ENCODE data around the gene SP2. TPM values are rescaled to one million over a fixed set of nuclear protein-coding genes. Genes with fewer than 3 reads are reported as not detected.

The SP2 gene
- polyA plus RNA-seq, 3 donors from 2014 or later: 2.0 to 13.7 (median 5.0) TPM

- H3K4me3 Mint-ChIP-seq: no peak overlapping the region
- H3K36me3 Mint-ChIP-seq: no peaks in the 10 kb centered on the region
- peaks cover 20 to 37% (median 21%) of the 10 kb centered on the region in 3 donors for H3K27me3 Mint-ChIP-seq (ENCODE audit: low read depth in 3 of 3)
- H3K27ac Mint-ChIP-seq: no peak overlapping the region
- no peaks in the 10 kb centered on the region for H3K4me1 Mint-ChIP-seq
- DNase-seq: no peak
- no peaks in the 10 kb centered on the region for H3K9me3 Mint-ChIP-seq
Observed at GRCh38 chr17:47857551-47858455, 38.2 kb upstream of the SP2 start.

DNA sequence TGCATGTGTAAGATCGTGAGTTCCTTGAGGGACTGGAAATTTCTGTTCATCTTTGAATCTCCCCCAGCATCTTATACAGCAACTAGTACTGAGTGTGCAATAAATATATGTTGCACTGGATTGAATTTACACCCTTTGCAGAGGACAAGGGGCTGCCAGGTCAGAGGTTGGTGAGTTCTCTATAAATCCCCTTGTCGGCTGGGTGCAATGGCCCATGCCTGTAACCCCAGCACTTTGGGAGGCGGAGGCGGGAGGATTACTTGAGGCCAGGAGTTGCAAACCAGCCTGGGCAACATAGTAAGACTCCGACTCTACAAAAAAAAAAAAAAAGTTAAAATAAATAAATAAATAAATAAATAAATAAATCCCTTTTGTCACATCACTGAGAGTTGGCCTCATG lies 35.6 kb upstream of the SP2 start:
- no peaks in the 10 kb centered on the region for H3K36me3 Mint-ChIP-seq
- DNase-seq: no peak
- H3K9me3 Mint-ChIP-seq: no peaks in the 10 kb centered on the region
- H3K4me3 Mint-ChIP-seq: no peak overlapping the region
- no peaks in the 10 kb centered on the region for H3K4me1 Mint-ChIP-seq
- peaks cover 6 to 21% (median 11%) of the 10 kb centered on the region in 3 donors for H3K27me3 Mint-ChIP-seq (ENCODE audit: low read depth in 3 of 3)
- no peak overlapping the region for H3K27ac Mint-ChIP-seq

DNA sequence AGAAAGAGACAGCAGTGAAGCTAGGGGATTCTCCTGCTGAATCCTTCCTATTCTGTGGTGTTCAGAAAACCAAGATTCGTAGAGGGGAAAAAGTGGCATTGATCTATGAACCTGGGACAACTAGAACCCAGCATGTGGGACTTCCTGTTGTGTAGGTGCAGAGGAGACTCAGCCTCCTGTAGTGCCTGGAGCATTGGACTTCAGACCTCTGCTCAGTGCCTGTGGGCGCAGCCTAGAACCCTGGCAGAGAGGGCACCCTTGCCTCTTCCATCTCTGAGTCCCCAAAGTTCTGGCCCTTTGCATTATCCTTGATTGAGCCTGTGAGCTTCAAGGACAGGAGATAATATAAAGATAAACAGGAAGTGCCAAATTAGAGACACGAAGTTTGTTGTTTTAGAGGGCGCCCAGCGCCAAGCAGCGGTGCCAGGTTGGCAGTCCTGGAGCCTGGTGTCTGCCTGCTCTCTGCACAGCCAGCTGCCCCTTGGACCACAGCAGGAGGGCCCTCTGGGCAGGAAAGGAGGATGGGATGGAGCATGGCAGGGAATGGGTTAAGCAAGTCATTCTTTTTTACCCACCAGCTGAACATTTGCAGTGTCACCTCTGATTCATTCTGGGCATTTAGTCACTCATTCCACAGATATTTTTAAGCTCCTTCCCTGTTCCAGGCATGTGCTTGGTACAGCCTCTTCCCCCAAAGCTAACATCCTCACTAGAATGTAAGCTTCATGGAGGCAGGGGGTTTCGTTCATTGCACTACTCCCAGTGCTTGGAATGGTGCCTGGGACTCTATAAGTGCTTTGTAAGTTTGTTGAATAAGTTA lies 33.2 kb upstream of the SP2 start:
- no peak overlapping the region for H3K27ac Mint-ChIP-seq
- DNase-seq: no peak
- no peak overlapping the region for H3K4me3 Mint-ChIP-seq
- no peaks in the 10 kb centered on the region for H3K36me3 Mint-ChIP-seq
- H3K27me3 Mint-ChIP-seq (ENCODE audit: low read depth in 3 of 3): peaks cover 8 to 16% (median 8%) of the 10 kb centered on the region in 3 donors
- no peaks in the 10 kb centered on the region for H3K4me1 Mint-ChIP-seq
- no peaks in the 10 kb centered on the region for H3K9me3 Mint-ChIP-seq

- no peak for DNase-seq
- Mint-ChIP-seq H3K27ac (no peak overlapping the region), H3K4me1 (no peaks in the 10 kb centered on the region), H3K27me3 (ENCODE audit: low read depth in 3 of 3) (peaks cover 5 to 11% (median 7%) of the 10 kb centered on the region in 3 donors), H3K9me3 (no peaks in the 10 kb centered on the region), H3K36me3 (no peaks in the 10 kb centered on the region), H3K4me3 (no peak overlapping the region)
Observed at GRCh38 chr17:47864791-47865216, 31.2 kb upstream of the SP2 start.

DNA sequence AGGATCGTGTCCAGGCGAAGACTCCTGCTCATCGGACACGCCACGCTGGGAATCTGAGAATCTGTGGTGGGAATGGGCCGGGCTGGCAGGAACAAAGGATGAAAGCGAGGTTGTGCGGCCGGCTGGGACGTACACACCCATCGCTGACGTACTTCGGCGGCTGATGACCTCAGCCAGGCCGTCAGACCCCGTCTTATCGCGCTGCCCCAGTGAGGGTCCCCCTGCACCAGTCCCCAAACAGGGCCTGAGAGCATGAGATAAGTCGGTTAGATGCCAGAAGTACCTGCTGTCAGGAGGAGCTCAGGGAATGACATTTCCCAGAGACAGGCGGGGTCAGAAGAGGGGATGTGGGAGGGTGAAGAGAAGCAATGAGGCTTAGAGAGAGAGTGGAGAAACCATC lies 29.1 kb upstream of the SP2 start:
- DNase-seq: no peak
- no peaks in the 10 kb centered on the region for H3K4me1 Mint-ChIP-seq
- H3K36me3 Mint-ChIP-seq: no peaks in the 10 kb centered on the region
- peaks cover 5 to 15% (median 10%) of the 10 kb centered on the region in 3 donors for H3K27me3 Mint-ChIP-seq (ENCODE audit: low read depth in 3 of 3)
- no peak overlapping the region for H3K4me3 Mint-ChIP-seq
- H3K9me3 Mint-ChIP-seq: no peaks in the 10 kb centered on the region
- H3K27ac Mint-ChIP-seq: no peak overlapping the region

GRCh38 chr17:47867813-47868533 lies 28.1 kb upstream of the SP2 start:
- peaks cover 5 to 17% (median 10%) of the 10 kb centered on the region in 3 donors for H3K27me3 Mint-ChIP-seq (ENCODE audit: low read depth in 3 of 3)
- no peaks in the 10 kb centered on the region for H3K9me3 Mint-ChIP-seq
- no peak overlapping the region for H3K27ac Mint-ChIP-seq
- H3K4me3 Mint-ChIP-seq: no peak overlapping the region
- no peaks in the 10 kb centered on the region for H3K36me3 Mint-ChIP-seq
- no peaks in the 10 kb centered on the region for H3K4me1 Mint-ChIP-seq
- no peak for DNase-seq

DNA sequence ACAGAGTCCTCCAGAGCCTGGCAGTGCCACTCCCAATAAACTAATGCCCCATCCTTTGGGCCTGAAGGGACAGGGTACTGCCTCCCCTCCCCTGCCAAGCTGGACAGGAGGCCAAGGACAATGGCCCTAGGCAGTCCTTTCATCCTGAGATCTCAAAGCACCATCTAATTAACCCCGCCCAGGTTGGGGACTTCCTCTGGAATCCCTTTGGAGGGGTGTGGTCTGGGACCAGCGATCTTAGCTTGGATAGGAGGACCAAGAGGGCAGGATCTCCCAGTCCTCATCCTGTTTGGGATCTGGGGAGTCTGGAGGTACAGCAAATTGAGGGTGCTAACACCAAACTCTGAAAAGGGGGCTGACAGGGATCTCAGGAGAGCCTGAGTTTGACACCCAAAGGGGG lies 26.9 kb upstream of the SP2 start:
- Mint-ChIP-seq H3K4me3 (no peak overlapping the region), H3K27me3 (ENCODE audit: low read depth in 3 of 3) (peaks cover 5 to 20% (median 11%) of the 10 kb centered on the region in 3 donors), H3K9me3 (no peaks in the 10 kb centered on the region), H3K4me1 (no peaks in the 10 kb centered on the region), H3K36me3 (no peaks in the 10 kb centered on the region), H3K27ac (no peak overlapping the region)
- DNase-seq: no peak

- Mint-ChIP-seq H3K27me3 (ENCODE audit: low read depth in 3 of 3) (peaks cover 5 to 21% (median 10%) of the 10 kb centered on the region in 3 donors), H3K27ac (no peak overlapping the region), H3K9me3 (no peaks in the 10 kb centered on the region), H3K36me3 (no peaks in the 10 kb centered on the region), H3K4me3 (no peak overlapping the region), H3K4me1 (no peaks in the 10 kb centered on the region)
- DNase-seq: no peak
Observed at GRCh38 chr17:47870056-47870455, 26.0 kb upstream of the SP2 start.

DNA sequence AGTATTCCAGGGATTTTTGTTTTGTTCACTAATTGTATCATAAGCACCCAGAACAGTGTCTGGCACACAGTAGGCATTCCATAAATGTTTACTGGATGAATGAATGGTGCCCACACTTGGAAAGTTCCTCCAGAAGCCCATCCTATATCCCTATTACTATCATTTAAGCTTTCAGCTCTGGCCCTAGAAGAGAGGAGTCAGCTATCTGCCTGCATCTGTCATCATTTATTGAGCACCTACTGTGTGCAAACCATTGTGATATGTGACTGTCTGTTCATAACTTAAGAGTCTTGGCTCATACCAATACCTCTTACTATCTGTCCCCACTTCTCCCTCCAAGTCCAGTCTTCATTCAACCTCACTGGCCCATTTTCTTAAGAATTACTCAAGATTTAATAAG lies 25.0 kb upstream of the SP2 start:
- Mint-ChIP-seq H3K27ac (no peak overlapping the region), H3K4me3 (no peak overlapping the region), H3K36me3 (peaks cover 0 to 4% (median 0%) of the 10 kb centered on the region in 3 donors), H3K27me3 (ENCODE audit: low read depth in 3 of 3) (peaks cover 5 to 18% (median 13%) of the 10 kb centered on the region in 3 donors), H3K4me1 (no peaks in the 10 kb centered on the region), H3K9me3 (no peaks in the 10 kb centered on the region)
- no peak for DNase-seq

DNA sequence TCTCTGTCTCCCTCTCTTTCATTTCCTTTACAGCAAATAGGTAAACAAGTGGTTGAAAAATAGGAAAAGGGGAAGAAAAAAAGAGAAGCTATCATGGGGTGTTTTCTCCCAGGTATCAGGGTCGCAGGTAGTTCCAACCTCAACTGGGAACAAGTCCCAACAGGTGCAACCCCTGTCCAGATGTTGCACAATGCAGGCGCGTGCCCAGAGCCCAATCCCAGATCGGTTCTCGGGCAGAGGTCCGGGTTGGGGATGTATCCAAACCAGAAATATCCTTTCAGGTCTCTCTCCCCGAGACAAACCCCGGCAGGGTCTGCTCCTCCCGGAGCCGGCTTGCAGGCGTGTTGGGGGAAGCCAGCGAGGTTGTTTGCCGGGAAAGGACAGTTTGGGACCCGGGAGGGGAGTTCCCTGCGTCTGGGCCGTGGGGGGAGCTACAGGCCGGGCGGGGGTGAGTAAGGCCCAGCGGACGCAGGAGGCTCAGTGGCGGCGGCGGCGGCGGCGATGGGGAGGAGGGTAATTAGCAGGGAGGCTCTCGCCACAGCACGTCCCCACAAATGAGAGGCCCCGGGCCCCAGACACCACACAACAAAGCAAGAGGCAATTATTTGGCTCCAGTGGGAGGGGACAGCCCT lies 23.9 kb upstream of the SP2 start:
- DNase-seq: no peak
- Mint-ChIP-seq H3K4me3 (no peak overlapping the region), H3K9me3 (no peaks in the 10 kb centered on the region), H3K36me3 (peaks cover 0 to 4% (median 0%) of the 10 kb centered on the region in 3 donors), H3K4me1 (no peaks in the 10 kb centered on the region), H3K27ac (no peak overlapping the region), H3K27me3 (ENCODE audit: low read depth in 3 of 3) (peaks cover 2 to 17% (median 10%) of the 10 kb centered on the region in 3 donors)

DNA sequence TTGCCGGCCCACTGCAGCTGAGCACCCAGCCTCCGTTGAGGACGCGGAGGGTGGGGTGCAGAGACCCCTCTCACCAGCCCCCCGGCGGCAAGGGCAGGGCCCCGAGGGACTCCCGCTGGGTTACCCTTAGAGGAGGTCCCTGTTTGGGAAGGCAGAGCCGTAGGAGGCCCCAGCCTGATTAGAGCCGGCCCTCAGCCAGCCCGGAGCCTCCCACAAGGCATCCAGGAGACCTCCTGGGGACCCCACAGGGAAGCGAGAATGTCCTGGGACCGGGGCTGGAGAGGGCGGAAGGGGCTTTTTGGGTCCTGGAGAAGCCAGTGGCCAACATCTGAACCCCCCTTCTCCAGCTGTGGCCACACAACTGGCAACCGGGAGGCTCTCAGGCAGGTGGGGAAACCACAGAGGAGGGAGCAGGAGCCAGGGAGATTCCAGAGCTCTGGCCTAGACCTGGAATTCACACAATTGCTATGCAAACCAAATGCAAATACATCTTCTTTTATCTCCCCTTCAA lies 23.3 kb upstream of the SP2 start:
- peaks cover 0 to 4% (median 0%) of the 10 kb centered on the region in 3 donors for H3K36me3 Mint-ChIP-seq
- no peak overlapping the region for H3K27ac Mint-ChIP-seq
- peaks cover 2 to 17% (median 10%) of the 10 kb centered on the region in 3 donors for H3K27me3 Mint-ChIP-seq (ENCODE audit: low read depth in 3 of 3)
- no peak for DNase-seq
- H3K4me1 Mint-ChIP-seq: no peaks in the 10 kb centered on the region
- no peak overlapping the region for H3K4me3 Mint-ChIP-seq
- H3K9me3 Mint-ChIP-seq: no peaks in the 10 kb centered on the region

GRCh38 chr17:47873200-47874090 lies 22.6 kb upstream of the SP2 start:
- no peak overlapping the region for H3K4me3 Mint-ChIP-seq
- H3K4me1 Mint-ChIP-seq: no peaks in the 10 kb centered on the region
- peaks cover 2 to 17% (median 10%) of the 10 kb centered on the region in 3 donors for H3K27me3 Mint-ChIP-seq (ENCODE audit: low read depth in 3 of 3)
- peaks cover 0 to 4% (median 0%) of the 10 kb centered on the region in 3 donors for H3K36me3 Mint-ChIP-seq
- no peak overlapping the region for H3K27ac Mint-ChIP-seq
- H3K9me3 Mint-ChIP-seq: no peaks in the 10 kb centered on the region
- no peak for DNase-seq

Measured in immature natural killer cell (primary cell).